Islet precursor cell (in vitro differentiated cells): ENCODE data around the gene DPP10.
"Not testable (repeated sequence)": the region's sequence is repeated elsewhere in the genome, so short reads cannot be mapped to it uniquely, and the experiment has no call there.

Source experiments
- DNase-seq: peaks from one replicate; pipeline ENCODE4 v3.0.0-alpha.2; 2018

The DPP10 gene

GRCh38 chr2:114843963-114844362 lies 401.5 kb downstream of the DPP10 start:
- DNase-seq, result no peak

GRCh38 chr2:114857196-114857595 lies 414.8 kb downstream of the DPP10 start:
- no peak for DNase-seq

GRCh38 chr2:114859726-114860510 lies 417.5 kb downstream of the DPP10 start:
- DNase-seq, result no peak

GRCh38 chr2:114862243-114862642 lies 419.8 kb downstream of the DPP10 start:
- no peak for DNase-seq

- no peak for DNase-seq
Observed at GRCh38 chr2:114864901-114865300, 422.5 kb downstream of the DPP10 start.

GRCh38 chr2:114880046-114880445 lies 437.6 kb downstream of the DPP10 start:
- DNase-seq, result no peak

GRCh38 chr2:114919985-114920384 lies 477.5 kb downstream of the DPP10 start:
- DNase-seq, result no peak

- DNase-seq, result no peak
Observed at GRCh38 chr2:114922076-114922475, 479.6 kb downstream of the DPP10 start.

GRCh38 chr2:114925296-114926255 lies 483.1 kb downstream of the DPP10 start:
- DNase-seq, result no peak

GRCh38 chr2:114926303-114926702 lies 483.9 kb downstream of the DPP10 start:
- no peak for DNase-seq

GRCh38 chr2:114929225-114929624 lies 486.8 kb downstream of the DPP10 start:
- DNase-seq, result no peak

GRCh38 chr2:114933671-114934241 lies 491.3 kb downstream of the DPP10 start:
- DNase-seq, result no peak

- DNase-seq, result no peak
Observed at GRCh38 chr2:114935031-114935430, 492.6 kb downstream of the DPP10 start.

- DNase-seq, result no peak
Observed at GRCh38 chr2:114937366-114937930, 495.0 kb downstream of the DPP10 start.

GRCh38 chr2:114940785-114941458 lies 498.5 kb downstream of the DPP10 start:
- DNase-seq, result no peak

GRCh38 chr2:114949228-114949804 lies 506.9 kb downstream of the DPP10 start:
- DNase-seq, result no peak

GRCh38 chr2:114960389-114960788 lies 517.9 kb downstream of the DPP10 start:
- no peak for DNase-seq

- DNase-seq, result no peak
Observed at GRCh38 chr2:114962532-114962931, 520.1 kb downstream of the DPP10 start.

- no peak for DNase-seq
Observed at GRCh38 chr2:114968748-114969400, 526.4 kb downstream of the DPP10 start.

GRCh38 chr2:115004321-115004720 lies 561.9 kb downstream of the DPP10 start:
- DNase-seq, result not testable (repeated sequence)

GRCh38 chr2:115011721-115012120 lies 569.3 kb downstream of the DPP10 start:
- DNase-seq, result no peak

- DNase-seq, result not testable (repeated sequence)
Observed at GRCh38 chr2:115022013-115022412, 579.6 kb downstream of the DPP10 start.
